Bronchial epithelial cell (primary cell): ENCODE results near the gene EEPD1. TPM values are rescaled to one million over a fixed set of nuclear protein-coding genes. Genes with fewer than 3 reads are reported as not detected.

Experiments
- DNase-seq: peaks from one replicate; pipeline ENCODE4 v3.0.0-alpha.2; 2010; ENCODE audit warnings: low read depth
- FAIRE-seq: peaks from 2 replicates; lab custom pipeline; 2011; peaks lifted over from hg19 to GRCh38; lab: Jason Lieb, UNC
- H3K27me3 ChIP-seq: 2 replicates; pipeline ENCODE4 v1.5.1; 2011; ENCODE audit warnings: low read length; ENCODE audit not compliant: control insufficient read depth, insufficient read depth
- H3K36me3 ChIP-seq: 2 replicates; pipeline ENCODE4 v1.5.1; 2011; ENCODE audit warnings: low read length; ENCODE audit not compliant: control insufficient read depth, insufficient read depth
- H3K4me3 ChIP-seq: 2 replicates; pipeline ENCODE4 v1.5.1; 2011; ENCODE audit warnings: mild to moderate bottlenecking, low read depth, low read length, control low read depth
- CTCF ChIP-seq: IDR thresholded peaks from 2 replicates; pipeline ENCODE4 v1.5.1; 2011; ENCODE audit warnings: mild to moderate bottlenecking, moderate library complexity, low read length, control low read depth, inconsistent platforms; ENCODE audit not compliant: insufficient read depth, severe bottlenecking
- total RNA-seq: library from RNA; depleted of rRNA; stranded (reverse); fragments of >200 nt; gene quantifications from 2 replicates; pipeline ENCODE4 v1.2.1, GENCODE V29; 2014

EEPD1 gene
- total RNA-seq, 1 donor from 2014 or later, result 2.9 TPM

GRCh38 chr7:36192877-36193276, 39.8 kb downstream of the EEPD1 start:
- Histone ChIP-seq H3K27me3 (no peaks in the 10 kb centered on the region), H3K4me3 (no peak overlapping the region), H3K36me3 (no peaks in the 10 kb centered on the region)
- no peak for DNase-seq
- FAIRE-seq, result no peak
- TF ChIP-seq CTCF, result no peak

GRCh38 chr7:36198854-36199266, 45.8 kb downstream of the EEPD1 start:
- DNase-seq, result no peak
- peak; percentile 23 for FAIRE-seq
- no peaks in the 10 kb centered on the region for H3K36me3 ChIP-seq
- no peaks in the 10 kb centered on the region for H3K27me3 ChIP-seq
- TF ChIP-seq CTCF, result no peak
- H3K4me3 ChIP-seq, result no peak overlapping the region

- Histone ChIP-seq H3K27me3 (no peaks in the 10 kb centered on the region), H3K36me3 (no peaks in the 10 kb centered on the region), H3K4me3 (no peak overlapping the region)
- no peak for FAIRE-seq
- no peak for DNase-seq
- TF ChIP-seq CTCF, result no peak
Measured at GRCh38 chr7:36199329-36199728, 46.3 kb downstream of the EEPD1 start.

- FAIRE-seq, result no peak
- no peak for TF ChIP-seq CTCF
- Histone ChIP-seq H3K4me3 (no peak overlapping the region), H3K27me3 (no peaks in the 10 kb centered on the region), H3K36me3 (no peaks in the 10 kb centered on the region)
- DNase-seq, result no peak
Measured at GRCh38 chr7:36201122-36201723, 48.2 kb downstream of the EEPD1 start.

DNA sequence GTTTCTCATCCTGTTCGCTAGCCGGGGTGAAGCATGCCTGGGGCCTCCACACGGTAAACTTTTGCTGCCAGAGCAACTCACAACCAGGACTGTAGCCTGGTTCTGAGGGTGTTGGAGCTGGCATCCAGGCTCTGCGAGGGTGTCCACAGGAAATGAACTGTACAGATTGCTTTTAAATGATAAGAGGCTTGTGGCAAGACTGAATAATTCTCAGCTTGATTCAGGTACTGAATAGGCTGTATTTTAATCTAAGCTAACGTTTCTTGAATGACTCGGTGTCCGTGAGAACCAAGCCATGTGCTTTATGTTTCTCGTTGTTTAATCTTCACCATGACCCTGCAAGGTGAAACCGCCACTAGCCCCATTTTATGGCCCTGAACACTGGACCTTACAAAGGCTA, 49.3 kb downstream of the EEPD1 start:
- Histone ChIP-seq H3K36me3 (no peaks in the 10 kb centered on the region), H3K4me3 (no peak overlapping the region), H3K27me3 (no peaks in the 10 kb centered on the region)
- no peak for TF ChIP-seq CTCF
- FAIRE-seq (no peak), DNase-seq (no peak)
